Loucy (cell line): ENCODE results near the gene EDAR.
A peak's percentile ranks its signal among the peaks of the same experiment; 100 is the strongest.

Source experiments
- H2AFZ ChIP-seq: fragments of 200-600 bp; sonication (generic); 2 replicates; pipeline ENCODE4 v1.6.0; 2016; ENCODE audit warnings: antibody characterized with exemption, mild to moderate bottlenecking, low read length, moderate library complexity
- H3F3A ChIP-seq: fragments of 200-600 bp; 2 replicates; pipeline ENCODE4 v1.6.0; 2016; ENCODE audit warnings: antibody characterized with exemption, low read depth, mild to moderate bottlenecking
- H3K27me3 ChIP-seq: fragments of 200-600 bp; sonication (generic); 2 replicates; pipeline ENCODE4 v1.6.1; 2014; ENCODE audit warnings: low read length, mild to moderate bottlenecking; ENCODE audit not compliant: insufficient read depth, poor library complexity, severe bottlenecking
- H3K36me3 ChIP-seq: fragments of 200-600 bp; sonication (generic); 2 replicates; pipeline ENCODE4 v1.6.1; 2016; ENCODE audit warnings: low read length; ENCODE audit not compliant: insufficient read depth
- H3K4me1 ChIP-seq: fragments of 200-600 bp; sonication (generic); 2 replicates; pipeline ENCODE4 v1.5.1; 2014; ENCODE audit warnings: low read length, mild to moderate bottlenecking; ENCODE audit not compliant: insufficient read depth, poor library complexity, severe bottlenecking
- H3K4me2 ChIP-seq: fragments of 200-600 bp; sonication (generic); 2 replicates; pipeline ENCODE4 v1.6.0; 2014; ENCODE audit warnings: antibody characterized with exemption, low read length, low read depth, mild to moderate bottlenecking; ENCODE audit not compliant: poor library complexity, severe bottlenecking
- H3K4me3 ChIP-seq: fragments of 200-600 bp; sonication (generic); 2 replicates; pipeline ENCODE4 v1.5.1; 2014; ENCODE audit warnings: low read length, mild to moderate bottlenecking, mixed read lengths; ENCODE audit not compliant: poor library complexity, severe bottlenecking
- H3K79me2 ChIP-seq: fragments of 200-600 bp; sonication (generic); 2 replicates; pipeline ENCODE4 v1.6.1; 2014; ENCODE audit warnings: low read length; ENCODE audit not compliant: insufficient read depth
- H3K9ac ChIP-seq: fragments of 200-600 bp; sonication (generic); 2 replicates; pipeline ENCODE4 v1.6.0; 2014; ENCODE audit warnings: mild to moderate bottlenecking, low read depth, low read length, moderate library complexity; ENCODE audit not compliant: poor library complexity, severe bottlenecking
- H3K9me2 ChIP-seq: fragments of 200-600 bp; sonication (generic); replicated peaks from 2 replicates; pipeline ENCODE4 v1.6.1; 2016; ENCODE audit warnings: low read depth, low read length, mixed read lengths
- H3K9me3 ChIP-seq: fragments of 200-600 bp; sonication (generic); 2 replicates; pipeline ENCODE4 v1.6.1; 2014; ENCODE audit warnings: mild to moderate bottlenecking, antibody characterized with exemption, low read length, low read depth; ENCODE audit not compliant: insufficient read depth
- H4K20me1 ChIP-seq: fragments of 200-600 bp; sonication (generic); 2 replicates; pipeline ENCODE4 v1.6.0; 2014; ENCODE audit warnings: antibody characterized with exemption, low read length, mild to moderate bottlenecking; ENCODE audit not compliant: insufficient read depth, poor library complexity, severe bottlenecking
- EZH2phosphoT487 ChIP-seq: fragments of 200-600 bp; IDR thresholded peaks from 2 replicates; pipeline ENCODE4 v1.6.1; 2018; ENCODE audit warnings: antibody characterized with exemption, mild to moderate bottlenecking, moderate library complexity, borderline replicate concordance
- TF ChIP-seq, protein P1 (sequence below): fragments of 200-600 bp; sonication (generic); conservative IDR thresholded peaks from 2 replicates; pipeline ENCODE4 v1.5.1; 2014; ENCODE audit warnings: mild to moderate bottlenecking, antibody characterized with exemption, low read length

Gene EDAR

DNA sequence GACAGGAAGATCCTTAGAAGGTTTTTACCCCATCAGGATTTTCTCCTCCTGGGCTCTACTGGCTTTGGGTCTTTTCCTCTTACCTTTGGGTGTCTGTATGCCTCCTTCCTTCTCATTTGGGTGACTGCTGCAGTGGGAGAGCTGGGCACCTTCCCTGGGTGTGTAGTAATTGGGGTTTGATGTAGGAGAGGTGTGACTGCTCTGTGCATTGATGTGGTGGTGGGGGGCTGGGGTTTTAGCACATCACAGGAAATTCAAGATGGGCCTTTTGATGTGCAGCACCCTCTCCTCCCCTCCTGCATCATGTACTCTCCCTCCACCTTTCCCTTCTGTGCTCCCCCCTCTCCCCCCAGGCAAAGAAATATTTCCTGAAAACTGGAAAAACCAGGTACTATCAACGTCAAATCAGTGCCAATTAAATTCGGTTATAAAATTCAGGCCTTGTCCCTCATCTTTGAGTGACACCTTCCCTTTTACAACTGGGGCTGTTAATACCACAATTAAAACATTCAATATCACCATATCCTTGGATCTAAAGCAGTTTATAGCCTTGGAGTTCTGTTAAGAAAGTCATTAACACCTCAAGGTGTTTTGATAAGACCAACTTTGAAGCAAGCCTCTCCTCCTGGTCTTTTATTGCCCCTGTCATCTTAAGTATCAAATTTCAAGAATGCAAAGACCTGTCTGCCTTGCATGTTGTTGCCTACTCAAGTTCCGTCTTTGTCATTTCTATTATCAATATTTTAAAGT, 23.3 kb downstream of the EDAR start:
- no peak for TF ChIP-seq EZH2phosphoT487
- TF ChIP-seq, protein P1, sequence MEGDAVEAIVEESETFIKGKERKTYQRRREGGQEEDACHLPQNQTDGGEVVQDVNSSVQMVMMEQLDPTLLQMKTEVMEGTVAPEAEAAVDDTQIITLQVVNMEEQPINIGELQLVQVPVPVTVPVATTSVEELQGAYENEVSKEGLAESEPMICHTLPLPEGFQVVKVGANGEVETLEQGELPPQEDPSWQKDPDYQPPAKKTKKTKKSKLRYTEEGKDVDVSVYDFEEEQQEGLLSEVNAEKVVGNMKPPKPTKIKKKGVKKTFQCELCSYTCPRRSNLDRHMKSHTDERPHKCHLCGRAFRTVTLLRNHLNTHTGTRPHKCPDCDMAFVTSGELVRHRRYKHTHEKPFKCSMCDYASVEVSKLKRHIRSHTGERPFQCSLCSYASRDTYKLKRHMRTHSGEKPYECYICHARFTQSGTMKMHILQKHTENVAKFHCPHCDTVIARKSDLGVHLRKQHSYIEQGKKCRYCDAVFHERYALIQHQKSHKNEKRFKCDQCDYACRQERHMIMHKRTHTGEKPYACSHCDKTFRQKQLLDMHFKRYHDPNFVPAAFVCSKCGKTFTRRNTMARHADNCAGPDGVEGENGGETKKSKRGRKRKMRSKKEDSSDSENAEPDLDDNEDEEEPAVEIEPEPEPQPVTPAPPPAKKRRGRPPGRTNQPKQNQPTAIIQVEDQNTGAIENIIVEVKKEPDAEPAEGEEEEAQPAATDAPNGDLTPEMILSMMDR: no peak
- H3K9me3 ChIP-seq: no peaks in the 10 kb centered on the region
- H3K9ac ChIP-seq: no peak overlapping the region
- H3K79me2 ChIP-seq: no peaks in the 10 kb centered on the region
- H3K4me3 ChIP-seq: no peak overlapping the region
- H4K20me1 ChIP-seq: no peaks in the 10 kb centered on the region
- peaks cover 47% of the 10 kb centered on the region for H3K4me1 ChIP-seq
- H3F3A ChIP-seq: no peaks in the 10 kb centered on the region
- H2AFZ ChIP-seq: no peak overlapping the region
- no peaks in the 10 kb centered on the region for H3K36me3 ChIP-seq
- peak overlapping the region; percentile 17 for H3K4me2 ChIP-seq
- no peaks in the 10 kb centered on the region for H3K27me3 ChIP-seq
- no peaks in the 10 kb centered on the region for H3K9me2 ChIP-seq

DNA sequence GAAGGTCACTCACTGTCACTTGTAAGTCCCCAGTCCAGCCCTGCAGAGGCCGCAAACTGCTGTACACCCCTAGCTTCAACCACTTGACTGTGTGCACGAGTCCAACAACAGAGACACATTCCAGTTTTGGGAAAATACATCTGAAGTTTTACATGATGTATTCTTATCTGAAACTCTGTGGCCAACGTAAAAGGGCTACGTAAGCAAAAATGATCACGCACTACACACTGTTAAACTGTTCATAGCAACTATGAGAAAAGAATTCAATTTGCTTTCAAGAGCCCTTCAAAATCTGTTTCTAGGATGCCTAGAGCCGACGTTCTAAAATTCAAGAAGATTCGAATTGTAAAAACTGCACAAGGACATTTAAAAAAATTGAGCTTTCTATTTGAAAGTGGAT, 26.0 kb downstream of the EDAR start:
- H3K27me3 ChIP-seq: no peaks in the 10 kb centered on the region

DNA sequence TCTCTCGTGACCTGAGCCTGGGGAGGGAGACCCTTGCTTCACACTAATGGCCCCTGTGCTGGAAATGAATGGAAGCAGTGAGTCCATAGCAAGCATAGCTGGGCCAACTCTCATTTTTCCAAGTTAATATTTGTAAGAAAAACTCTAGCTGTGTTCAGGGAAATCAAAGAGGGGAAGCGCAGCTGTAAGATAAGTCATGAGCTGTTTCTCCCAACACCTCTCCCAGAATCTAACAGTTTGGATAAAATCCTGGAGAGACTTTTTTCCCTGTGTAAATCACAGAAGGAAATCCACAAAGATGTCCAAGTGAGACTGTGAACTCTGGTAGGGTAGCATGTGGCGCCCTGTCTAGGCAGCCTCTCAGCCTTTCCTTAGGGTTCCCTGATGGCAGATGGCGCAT, 27.2 kb downstream of the EDAR start:
- Histone ChIP-seq H3K36me3 (no peaks in the 10 kb centered on the region), H3K4me3 (no peak overlapping the region), H3K79me2 (no peaks in the 10 kb centered on the region), H3K27me3 (no peaks in the 10 kb centered on the region), H2AFZ (no peak overlapping the region), H3K9me2 (no peaks in the 10 kb centered on the region), H3K9ac (no peak overlapping the region), H3F3A (no peaks in the 10 kb centered on the region), H3K9me3 (no peaks in the 10 kb centered on the region), H3K4me2 (no peak overlapping the region), H3K4me1 (peaks cover 22% of the 10 kb centered on the region), H4K20me1 (no peaks in the 10 kb centered on the region)
- TF ChIP-seq, protein P1: no peak
- no peak for TF ChIP-seq EZH2phosphoT487

More for the DNA sequence above, 26.0 kb downstream of the EDAR start:
- H3K9ac ChIP-seq: no peak overlapping the region
- no peaks in the 10 kb centered on the region for H3K79me2 ChIP-seq
- H3K36me3 ChIP-seq: no peaks in the 10 kb centered on the region
- H4K20me1 ChIP-seq: no peaks in the 10 kb centered on the region
- TF ChIP-seq, protein P1: no peak
- no peak overlapping the region for H3K4me3 ChIP-seq
- H3K9me2 ChIP-seq: no peaks in the 10 kb centered on the region
- H3K4me2 ChIP-seq: no peak overlapping the region
- H3K4me1 ChIP-seq: peaks cover 35% of the 10 kb centered on the region
- H3K9me3 ChIP-seq: no peaks in the 10 kb centered on the region
- no peak overlapping the region for H2AFZ ChIP-seq
- no peaks in the 10 kb centered on the region for H3F3A ChIP-seq
